GM08714 (cell line): Measurements from ENCODE around the gene MINDY1.

Source experiments
- H3K4me3 ChIP-seq: fragments of 200-500 bp; sonication (Bioruptor generic); 2 replicates; pipeline ENCODE4 v1.5.1; 2014; ENCODE audit warnings: mild to moderate bottlenecking, low read length, inconsistent platforms
- ZNF274 ChIP-seq: IDR thresholded peaks from 2 replicates; pipeline ENCODE4 v1.6.1; 2012; ENCODE audit warnings: mild to moderate bottlenecking, low read depth, low read length

The MINDY1 gene

GRCh38 chr1:151006327-151007052 is at the start of gene MINDY1:
TSS of gene MINDY1 (minus strand) at chr1:151006902. CDS start at chr1:151002617, 4,285 bp downstream.
- no peak for TF ChIP-seq ZNF274
- peak within 1 kb of the TSS; percentile 62 for H3K4me3 ChIP-seq

GRCh38 chr1:151056149-151056548 is 49.4 kb upstream of the MINDY1 start:
- H3K4me3 ChIP-seq = no peak overlapping the region; the same call in 1 of the 2 replicates
- TF ChIP-seq ZNF274 = no peak

GRCh38 chr1:151055581-151055980 is 48.9 kb upstream of the MINDY1 start:
- no peak for TF ChIP-seq ZNF274

GRCh38 chr1:151054971-151055547 is 48.4 kb upstream of the MINDY1 start:
- H3K4me3 ChIP-seq = no peak overlapping the region
- no peak for TF ChIP-seq ZNF274

More at GRCh38 chr1:151055581-151055980, 48.9 kb upstream of the MINDY1 start:
- H3K4me3 ChIP-seq = no peak overlapping the region; the same call in 1 of the 2 replicates

- H3K4me3 ChIP-seq = no peak overlapping the region
- no peak for TF ChIP-seq ZNF274
These were observed 44.8 kb upstream of the MINDY1 start for GRCh38 chr1:151051356-151052009.

- no peak overlapping the region for H3K4me3 ChIP-seq
- no peak for TF ChIP-seq ZNF274
These were observed 43.5 kb upstream of the MINDY1 start for GRCh38 chr1:151050051-151050688.

GRCh38 chr1:151049458-151049857 is 42.8 kb upstream of the MINDY1 start:
- no peak overlapping the region for H3K4me3 ChIP-seq
- TF ChIP-seq ZNF274 = no peak

- no peak for TF ChIP-seq ZNF274
- peak overlapping the region; percentile 60; the same call in 1 of the 2 replicates for H3K4me3 ChIP-seq
These were observed 41.9 kb upstream of the MINDY1 start for GRCh38 chr1:151048645-151049032.

GRCh38 chr1:151047925-151048644 is 41.4 kb upstream of the MINDY1 start:
- peak overlapping the region; percentile 60 for H3K4me3 ChIP-seq
- TF ChIP-seq ZNF274 = no peak

- no peak for TF ChIP-seq ZNF274
- H3K4me3 ChIP-seq = peak within 1 kb of the TSS; percentile 60
These were observed 40.9 kb upstream of the MINDY1 start, which contains the start of gene C1orf56 for GRCh38 chr1:151047591-151047924. TSS of gene C1orf56 (plus strand) at chr1:151047751. CDS start at chr1:151047848, 97 bp downstream.

- no peak for TF ChIP-seq ZNF274
- no peak overlapping the region for H3K4me3 ChIP-seq
These were observed 36.5 kb upstream of the MINDY1 start for GRCh38 chr1:151043163-151043562.

- H3K4me3 ChIP-seq = no peak overlapping the region
- TF ChIP-seq ZNF274 = no peak
These were observed 32.8 kb upstream of the MINDY1 start for GRCh38 chr1:151039521-151039920.

GRCh38 chr1:151037032-151037431 is 30.3 kb upstream of the MINDY1 start:
- H3K4me3 ChIP-seq = no peak overlapping the region
- TF ChIP-seq ZNF274 = no peak

GRCh38 chr1:151036356-151036755 is 29.7 kb upstream of the MINDY1 start, which contains the start of gene BNIPL:
TSS of gene BNIPL (plus strand) at chr1:151036586. CDS start at chr1:151036726, 140 bp downstream.
- no peak within 1 kb of the TSS for H3K4me3 ChIP-seq
- TF ChIP-seq ZNF274 = no peak
